Mesothelial cell of epicardium (in vitro differentiated cells): Measurements from ENCODE around the gene PLXNB2. TPM values are rescaled to one million over a fixed set of nuclear protein-coding genes. Genes with fewer than 3 reads are reported as not detected.

Experiments
- DNase-seq, 2 experiments: peaks; one replicate each; pipeline ENCODE4 v3.0.0; 2021; ENCODE audit warnings: low spot score in 2 of 2; ENCODE audit not compliant: unreplicated experiment in 2 of 2
- H3K27ac Mint-ChIP-seq: 2 replicates; pipeline ENCODE4 v1.8.0; 2021; ENCODE audit warnings: mixed read lengths
- H3K27me3 Mint-ChIP-seq: 2 replicates; pipeline ENCODE4 v1.8.0; 2021; ENCODE audit warnings: low read depth, mixed read lengths
- H3K36me3 Mint-ChIP-seq: 2 replicates; pipeline ENCODE4 v1.8.0; 2021; ENCODE audit warnings: mixed read lengths
- H3K4me1 Mint-ChIP-seq: 2 replicates; pipeline ENCODE4 v1.8.0; 2021; ENCODE audit warnings: mixed read lengths
- H3K4me3 Mint-ChIP-seq: 2 replicates; pipeline ENCODE4 v1.8.0; 2021; ENCODE audit warnings: mild to moderate bottlenecking, moderate library complexity, mixed read lengths
- H3K9me3 Mint-ChIP-seq: 2 replicates; pipeline ENCODE4 v1.8.0; 2021; ENCODE audit warnings: mixed read lengths
- CTCF ChIP-seq: fragments of 200-600 bp; sonication (generic); IDR thresholded peaks from one replicate; pipeline ENCODE4 v1.5.0; 2021; ENCODE audit warnings: antibody characterized with exemption; ENCODE audit not compliant: unreplicated experiment
- total RNA-seq: library from RNA; stranded (reverse); gene quantifications from 3 replicates; pipeline ENCODE4 v1.2.1, GENCODE V29; 2021

The PLXNB2 gene
- total RNA-seq, 1 donor from 2014 or later: 467 TPM

- Mint-ChIP-seq H3K9me3 (no peaks in the 10 kb centered on the region), H3K4me1 (peaks cover 18% of the 10 kb centered on the region), H3K27ac (no peak overlapping the region), H3K36me3 (no peaks in the 10 kb centered on the region), H3K27me3 (peaks cover 25% of the 10 kb centered on the region), H3K4me3 (no peak overlapping the region)
- no peak for TF ChIP-seq CTCF
- DNase-seq: peak in 1 of 2 experiments; percentile 52
Observed at GRCh38 chr22:50267591-50268390, 39.7 kb downstream of the PLXNB2 start.

DNA sequence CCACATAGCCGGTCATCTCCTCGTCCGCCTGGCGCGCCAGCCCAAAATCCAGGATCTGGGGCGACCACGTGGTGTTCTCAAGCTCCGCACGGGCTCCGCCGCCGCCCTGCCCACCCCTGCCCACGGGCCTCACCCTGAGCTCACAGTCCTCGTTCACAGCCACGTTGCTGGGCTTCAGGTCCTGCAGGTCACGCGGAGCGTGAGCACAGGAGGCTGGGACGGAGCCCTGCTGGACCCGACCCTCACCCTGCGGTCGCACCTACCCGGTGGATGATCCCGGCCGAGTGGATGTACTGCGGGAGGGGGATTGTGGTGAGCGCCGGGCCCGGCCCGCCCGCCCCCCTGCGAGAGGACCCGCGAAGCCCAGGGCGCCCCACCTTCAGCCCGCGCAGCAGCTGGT is 40.5 kb downstream of the PLXNB2 start:
- no peak for TF ChIP-seq CTCF
- Mint-ChIP-seq H3K27me3 (peaks cover 31% of the 10 kb centered on the region), H3K4me3 (no peak overlapping the region), H3K36me3 (no peaks in the 10 kb centered on the region), H3K9me3 (no peaks in the 10 kb centered on the region), H3K27ac (no peak overlapping the region), H3K4me1 (peaks cover 21% of the 10 kb centered on the region)
- DNase-seq: no peak

- DNase-seq: no peak
- TF ChIP-seq CTCF: no peak
- Mint-ChIP-seq H3K27me3 (peaks cover 31% of the 10 kb centered on the region), H3K9me3 (no peaks in the 10 kb centered on the region), H3K4me1 (peaks cover 16% of the 10 kb centered on the region), H3K4me3 (no peak overlapping the region), H3K27ac (no peak overlapping the region), H3K36me3 (no peaks in the 10 kb centered on the region)
Observed at GRCh38 chr22:50264946-50265669, 42.3 kb downstream of the PLXNB2 start.

GRCh38 chr22:50264104-50264745 is 43.2 kb downstream of the PLXNB2 start:
- Mint-ChIP-seq H3K9me3 (no peaks in the 10 kb centered on the region), H3K27me3 (peaks cover 25% of the 10 kb centered on the region), H3K4me3 (no peak overlapping the region), H3K4me1 (peaks cover 13% of the 10 kb centered on the region), H3K27ac (no peak overlapping the region), H3K36me3 (no peaks in the 10 kb centered on the region)
- no peak for DNase-seq
- no peak for TF ChIP-seq CTCF

GRCh38 chr22:50262973-50263617 is 44.4 kb downstream of the PLXNB2 start:
- H3K27ac Mint-ChIP-seq: no peak overlapping the region
- no peak for TF ChIP-seq CTCF
- H3K4me3 Mint-ChIP-seq: peak overlapping the region; percentile 26
- H3K36me3 Mint-ChIP-seq: no peaks in the 10 kb centered on the region
- peaks cover 8% of the 10 kb centered on the region for H3K4me1 Mint-ChIP-seq
- no peak for DNase-seq
- H3K9me3 Mint-ChIP-seq: no peaks in the 10 kb centered on the region
- peaks cover 14% of the 10 kb centered on the region for H3K27me3 Mint-ChIP-seq
